CD4-positive, alpha-beta T cell treated with Interleukin-17A for 1 hour (primary cell): ENCODE measurements around the gene IQCH.

Experiments
- DNase-seq: peaks from one replicate; pipeline ENCODE4 v3.0.0-alpha.2; 2020

Gene IQCH

DNA sequence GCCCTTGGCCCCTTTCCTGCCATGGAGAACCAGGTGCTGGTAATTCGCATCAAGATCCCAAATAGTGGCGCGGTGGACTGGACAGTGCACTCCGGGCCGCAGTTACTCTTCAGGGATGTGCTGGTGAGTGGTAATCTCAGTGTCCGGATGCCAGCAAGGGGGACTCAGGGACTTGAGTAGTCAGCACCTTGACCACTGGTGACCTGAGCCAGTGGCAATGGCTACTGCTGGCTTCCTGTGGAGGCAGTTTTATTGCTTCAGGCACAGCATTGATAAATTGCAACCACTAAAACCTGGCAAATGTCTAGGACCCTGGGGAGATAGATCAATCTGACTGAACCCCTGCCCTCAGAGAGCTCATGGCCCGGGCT is 288.7 kb downstream of the IQCH start:
- DNase-seq: no peak

DNA sequence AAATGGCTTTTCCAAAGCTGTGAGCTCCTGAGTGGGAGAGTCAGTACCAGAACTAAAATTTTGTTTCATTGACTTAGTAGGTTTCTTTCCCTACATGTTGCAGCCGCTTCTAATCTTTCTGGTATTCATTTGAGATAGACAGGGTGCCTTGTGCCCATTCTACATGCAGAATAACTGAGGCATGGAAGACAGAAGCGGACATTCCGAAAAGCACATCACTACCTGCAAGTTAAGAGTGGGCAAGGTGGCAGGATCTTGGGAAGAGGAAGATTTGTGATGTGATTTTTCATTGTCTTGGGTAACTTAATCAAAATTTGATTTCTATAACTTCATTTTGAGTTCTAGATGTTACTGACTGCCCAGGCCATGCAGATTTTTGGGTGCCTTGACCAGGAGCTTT is 289.9 kb downstream of the IQCH start:
- DNase-seq: no peak

DNA sequence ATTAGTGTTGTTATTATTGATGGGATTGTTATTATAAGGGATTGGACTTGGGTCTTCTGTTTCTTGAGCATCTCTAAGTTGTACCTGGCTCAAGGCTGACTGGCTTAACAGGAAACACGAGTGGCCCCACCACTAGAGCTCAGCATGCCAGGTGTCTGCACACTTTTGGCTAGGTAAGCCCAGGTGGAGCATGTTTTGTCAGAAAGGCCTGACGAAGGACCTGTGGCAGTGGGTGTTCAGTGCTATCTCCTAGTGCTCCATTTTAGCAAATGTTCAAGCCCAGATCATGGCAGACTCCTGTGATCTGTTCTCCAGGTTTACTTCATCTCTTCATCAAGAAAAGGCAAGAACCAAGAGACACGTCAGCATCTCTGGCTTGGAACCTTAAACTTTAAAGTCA is 291.3 kb downstream of the IQCH start:
- DNase-seq: no peak

DNA sequence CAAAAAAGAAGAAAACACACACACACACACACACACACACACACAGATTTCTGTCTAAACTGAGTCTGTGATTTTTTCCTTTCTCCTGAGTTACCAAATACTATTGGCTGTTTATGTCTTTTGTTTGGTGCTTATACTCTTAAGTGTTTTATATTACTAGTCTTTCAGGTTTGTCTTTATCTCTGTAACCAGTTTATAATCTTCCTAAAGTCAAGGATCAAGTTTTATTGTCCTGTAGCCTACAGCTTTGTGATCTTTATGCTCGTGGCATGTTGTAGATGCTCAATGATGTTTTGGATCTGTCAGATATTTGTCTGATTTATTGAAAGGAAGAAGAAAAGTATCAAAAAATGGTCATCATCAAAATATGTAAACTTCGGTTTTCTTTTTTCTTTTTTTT is 292.5 kb downstream of the IQCH start:
- DNase-seq: no peak

DNA sequence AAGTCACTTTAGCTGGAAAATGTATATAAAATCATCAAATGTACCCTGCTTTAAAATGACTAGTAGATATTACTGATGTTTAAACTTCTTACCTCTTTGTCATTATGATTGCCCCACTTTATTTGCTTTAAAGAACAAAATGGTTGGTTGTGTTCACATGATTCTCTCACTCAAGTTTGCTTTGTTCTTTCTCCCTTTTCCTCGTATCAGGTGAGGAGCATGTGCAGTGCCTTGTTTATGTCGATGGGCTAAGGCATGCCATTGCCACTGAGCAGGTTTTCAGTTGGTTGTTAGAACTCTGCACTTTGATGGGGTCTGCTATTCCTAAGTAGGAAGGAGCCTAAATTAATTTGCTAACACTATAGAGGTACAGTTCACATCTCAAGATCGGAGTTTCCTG is 293.2 kb downstream of the IQCH start:
- DNase-seq: no peak

DNA sequence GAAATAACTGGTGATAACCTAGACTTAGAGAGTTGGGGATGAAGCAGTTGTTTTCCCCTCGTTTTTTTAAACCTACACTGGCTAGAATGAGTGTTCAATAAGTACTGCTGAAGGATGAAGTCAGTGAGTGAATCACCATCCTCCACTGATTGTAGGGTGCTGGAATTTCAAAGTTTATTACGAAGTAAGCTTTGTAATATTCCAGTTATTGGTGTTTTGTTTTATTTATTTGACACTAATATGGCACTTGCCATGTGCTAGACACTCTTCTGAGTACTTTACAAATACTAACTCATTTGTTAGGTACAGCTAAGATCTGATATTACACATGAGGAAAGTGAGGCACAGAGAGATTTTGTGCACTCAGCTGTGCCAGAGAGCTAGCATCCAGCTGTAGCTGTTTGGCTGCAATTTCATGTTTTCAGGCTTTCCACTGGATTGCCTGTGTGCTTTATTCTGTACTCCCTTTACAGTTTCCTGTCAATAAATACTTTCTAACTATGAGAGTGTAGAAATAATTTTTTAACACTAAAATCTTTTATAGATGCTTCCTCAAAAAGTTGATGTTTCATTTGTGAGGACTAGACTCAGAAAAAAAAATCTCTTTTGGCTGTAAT is 293.8 kb downstream of the IQCH start:
- no peak for DNase-seq

DNA sequence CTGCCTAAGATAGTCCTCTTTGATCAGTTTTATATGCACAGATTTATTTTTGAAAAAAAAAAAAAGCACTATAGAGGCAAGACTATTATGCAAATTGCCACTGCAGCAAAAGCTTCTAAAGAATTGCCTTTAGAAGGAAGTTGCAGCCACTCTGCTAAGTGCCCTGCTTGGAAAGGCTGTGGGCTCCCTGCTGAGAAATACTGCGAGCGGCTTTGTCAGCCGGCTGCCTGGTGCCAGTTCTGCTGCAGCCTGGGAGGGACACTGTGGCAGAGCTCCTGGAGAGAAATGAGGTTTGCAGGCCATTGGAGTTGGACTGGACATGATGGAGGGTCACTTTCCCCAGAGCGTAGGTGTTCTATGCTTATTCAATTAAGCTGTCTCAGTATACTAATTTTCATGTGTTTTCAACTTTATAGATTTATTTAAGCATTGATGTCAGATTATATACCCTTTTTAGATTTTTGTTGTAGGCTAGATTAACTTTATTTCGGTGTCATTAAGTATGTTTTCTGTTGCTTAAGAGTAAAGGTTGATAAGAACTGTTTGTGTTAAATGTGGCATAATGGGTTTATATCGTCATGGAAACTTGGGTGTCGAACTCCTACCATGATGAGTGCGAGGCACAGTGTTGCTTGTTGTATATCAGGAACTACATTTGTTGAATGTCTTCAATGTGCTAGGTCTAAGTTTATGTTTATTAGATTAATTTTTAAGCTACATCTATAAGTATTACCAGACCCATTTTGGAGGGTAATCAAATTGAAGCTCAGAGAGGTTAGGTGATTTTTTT is 294.5 kb downstream of the IQCH start:
- DNase-seq: no peak

DNA sequence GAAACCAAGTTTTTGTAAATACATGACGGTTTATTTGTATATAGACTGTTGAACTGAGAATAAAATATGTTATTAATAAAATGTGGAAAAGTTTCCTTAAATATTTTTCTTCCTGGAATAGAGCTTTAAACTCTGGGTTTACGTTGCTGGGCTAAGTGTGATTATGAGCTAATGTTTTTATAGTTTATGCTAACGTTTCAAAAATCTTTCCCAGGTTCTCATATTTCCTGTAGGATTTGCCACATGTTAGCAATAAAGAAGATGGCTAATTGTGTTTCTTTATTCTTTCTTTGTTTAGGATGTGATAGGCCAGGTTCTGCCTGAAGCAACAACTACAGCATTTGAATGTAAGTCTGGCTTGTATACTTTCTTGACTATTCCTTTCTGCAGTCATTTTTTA is 295.1 kb downstream of the IQCH start:
- DNase-seq: no peak

DNA sequence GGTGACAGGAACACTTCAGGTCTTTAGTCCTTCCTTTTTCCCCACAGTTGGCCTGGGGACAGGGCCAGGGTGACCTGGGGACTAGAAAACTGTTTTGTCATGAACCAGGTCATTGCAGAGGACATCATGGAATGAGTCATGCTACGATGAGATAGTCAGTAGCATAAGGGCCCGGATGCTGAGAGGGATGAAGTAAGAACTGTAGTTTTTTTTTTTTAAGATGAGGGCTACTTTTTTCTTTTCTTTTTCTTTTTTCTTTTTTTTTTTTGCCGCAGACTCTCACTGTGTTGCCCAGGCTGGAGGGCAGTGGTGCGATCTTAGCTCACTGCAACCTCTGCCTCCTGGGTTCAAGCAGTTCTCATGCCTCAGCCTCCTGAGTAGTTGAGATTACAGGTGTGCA is 295.9 kb downstream of the IQCH start:
- no peak for DNase-seq

DNA sequence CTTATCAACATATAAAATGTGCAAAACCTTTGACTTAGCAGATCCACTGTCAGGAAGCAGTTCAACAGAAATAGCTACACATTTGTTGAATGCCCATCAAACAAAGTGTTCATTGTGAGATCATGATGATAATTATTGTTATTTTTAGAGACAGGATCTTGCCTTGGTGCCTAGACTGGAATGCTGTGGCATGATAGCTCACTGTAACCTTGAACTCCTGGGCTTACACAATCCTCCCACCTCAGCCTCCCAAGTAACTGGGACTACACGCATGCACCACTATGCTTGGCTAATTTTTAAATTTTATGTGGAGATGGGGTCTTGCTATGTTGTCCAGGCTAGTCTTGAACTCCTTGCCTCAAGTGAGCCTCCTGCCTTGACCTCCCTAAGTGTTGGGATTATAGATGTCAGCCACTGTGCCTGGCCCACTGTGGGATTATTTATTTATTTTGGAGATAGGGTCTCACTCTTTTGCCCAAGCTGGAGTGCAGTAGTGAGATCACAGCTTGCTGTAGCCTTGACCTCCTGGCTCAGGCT is 296.7 kb downstream of the IQCH start:
- no peak for DNase-seq
